RWPE2 (cell line): ENCODE results near the gene PGS1.
A peak's percentile ranks its signal among the peaks of the same experiment; 100 is the strongest.

Experiments
- ATAC-seq: fragments of 200-7000 bp; cut with Tn5 transposase; 3 replicates; pipeline ENCODE4 v1.9.1; 2021; ENCODE audit warnings: low read depth
- DNase-seq: peaks from one replicate; pipeline ENCODE4 v3.0.0-alpha.2; 2020; ENCODE audit warnings: low spot score
- H3K27ac ChIP-seq: fragments of 450-650 bp; 2 replicates; pipeline ENCODE4 v1.5.1; 2017; ENCODE audit warnings: mild to moderate bottlenecking; ENCODE audit not compliant: poor library complexity, severe bottlenecking
- H3K27me3 ChIP-seq: fragments of 250-450 bp; sonication (Bioruptor Pico); 2 replicates; pipeline ENCODE4 v1.5.1; 2021; ENCODE audit warnings: mild to moderate bottlenecking, moderate library complexity; ENCODE audit not compliant: insufficient read depth, poor library complexity, severe bottlenecking
- H3K36me3 ChIP-seq: fragments of 250-450 bp; sonication (Bioruptor Pico); 2 replicates; pipeline ENCODE4 v1.5.1; 2020; ENCODE audit warnings: low read depth, mild to moderate bottlenecking, moderate library complexity
- H3K4me1 ChIP-seq: fragments of 250-450 bp; sonication (Bioruptor Pico); 2 replicates; pipeline ENCODE4 v1.5.1; 2021; ENCODE audit warnings: mild to moderate bottlenecking, moderate library complexity; ENCODE audit not compliant: insufficient read depth, poor library complexity, severe bottlenecking
- H3K4me3 ChIP-seq: fragments of 250-450 bp; sonication (Bioruptor Pico); 2 replicates; pipeline ENCODE4 v1.5.1; 2021; ENCODE audit warnings: mild to moderate bottlenecking, moderate library complexity; ENCODE audit not compliant: severe bottlenecking
- H3K9me3 ChIP-seq: fragments of 250-450 bp; sonication (Bioruptor Pico); 2 replicates; pipeline ENCODE4 v1.5.1; 2021; ENCODE audit warnings: mild to moderate bottlenecking, moderate library complexity; ENCODE audit not compliant: severe bottlenecking
- CTCF ChIP-seq: fragments of 450-650 bp; IDR thresholded peaks from one replicate; pipeline ENCODE4 v1.5.1; 2017; ENCODE audit warnings: mild to moderate bottlenecking, moderate library complexity; ENCODE audit not compliant: poor library complexity, severe bottlenecking

PGS1 gene

GRCh38 chr17:78406920-78407319, 28.5 kb downstream of the PGS1 start:
- H3K36me3 ChIP-seq: peaks cover 59% of the 10 kb centered on the region
- H3K4me1 ChIP-seq: peaks cover 26% of the 10 kb centered on the region
- no peaks in the 10 kb centered on the region for H3K9me3 ChIP-seq
- no peak overlapping the region for H3K4me3 ChIP-seq
- no peak for TF ChIP-seq CTCF
- H3K27ac ChIP-seq: no peak overlapping the region
- DNase-seq (no peak), ATAC-seq (no peak)
- H3K27me3 ChIP-seq: no peaks in the 10 kb centered on the region

- Histone ChIP-seq H3K4me3 (no peak overlapping the region), H3K4me1 (peaks cover 26% of the 10 kb centered on the region), H3K36me3 (peaks cover 59% of the 10 kb centered on the region), H3K9me3 (no peaks in the 10 kb centered on the region), H3K27me3 (no peaks in the 10 kb centered on the region), H3K27ac (no peak overlapping the region)
- DNase-seq: no peak
- peak; percentile 44 for ATAC-seq
- TF ChIP-seq CTCF: no peak
Measured at GRCh38 chr17:78407387-78408000, 29.0 kb downstream of the PGS1 start.

- DNase-seq (no peak), ATAC-seq (no peak)
- Histone ChIP-seq H3K27me3 (no peaks in the 10 kb centered on the region), H3K27ac (peak overlapping the region; percentile 20), H3K4me3 (no peak overlapping the region), H3K36me3 (peaks cover 56% of the 10 kb centered on the region), H3K9me3 (no peaks in the 10 kb centered on the region), H3K4me1 (peaks cover 26% of the 10 kb centered on the region)
- TF ChIP-seq CTCF: no peak
Measured at GRCh38 chr17:78408476-78409050, 30.1 kb downstream of the PGS1 start.

- no peak overlapping the region for H3K4me3 ChIP-seq
- no peaks in the 10 kb centered on the region for H3K27me3 ChIP-seq
- DNase-seq: peak; percentile 62
- ATAC-seq: peak; percentile 11; the same call in 1 of the 3 replicates
- peak overlapping the region; percentile 20 for H3K27ac ChIP-seq
- no peaks in the 10 kb centered on the region for H3K9me3 ChIP-seq
- TF ChIP-seq CTCF: no peak
- peaks cover 55% of the 10 kb centered on the region for H3K36me3 ChIP-seq
- peaks cover 26% of the 10 kb centered on the region for H3K4me1 ChIP-seq
Measured at GRCh38 chr17:78409191-78409928, 30.9 kb downstream of the PGS1 start.
